CD14-positive monocyte (primary cell): ENCODE results near the gene SLC25A15. TPM values are rescaled to one million over a fixed set of nuclear protein-coding genes. Genes with fewer than 3 reads are reported as not detected.

ENCODE experiments used
- DNase-seq, 3 donors: peaks; one replicate each; pipeline ENCODE4 v3.0.0-alpha.2; 2011 to 2022
- H2AFZ ChIP-seq: 2 replicates; pipeline ENCODE4 v1.6.0; 2012; ENCODE audit warnings: mild to moderate bottlenecking, low read depth, low read length, inconsistent platforms; ENCODE audit not compliant: insufficient read depth, poor library complexity, severe bottlenecking
- H3K27ac ChIP-seq, 2 donors: 1 replicate in 1 of 2; 2 replicates in 1 of 2; pipeline ENCODE4 v1.5.1; 2012 to 2013; ENCODE audit warnings: low read length in 2 of 2, control low read depth in 1 of 2, inconsistent platforms in 1 of 2, low read depth in 1 of 2, mild to moderate bottlenecking in 1 of 2
- H3K27me3 ChIP-seq, 2 donors: one replicate each; pipeline versions ENCODE4 v1.6.0 to v1.6.1; 2011 to 2013; ENCODE audit warnings: low read length in 2 of 2; ENCODE audit not compliant: control insufficient read depth in 2 of 2, insufficient read depth in 2 of 2
- H3K36me3 ChIP-seq, 2 donors: replicated peaks in 1 of 2; 1 replicate in 1 of 2; 2 replicates in 1 of 2; pipeline versions ENCODE4 v1.5.1 to v1.6.1; 2012 to 2013; ENCODE audit warnings: low read length in 2 of 2, control low read depth in 1 of 2, inconsistent platforms in 1 of 2, mild to moderate bottlenecking in 1 of 2; ENCODE audit not compliant: insufficient read depth in 2 of 2, control insufficient read depth in 1 of 2
- H3K4me1 ChIP-seq, 2 donors: 1 replicate in 1 of 2; 2 replicates in 1 of 2; pipeline versions ENCODE4 v1.5.1 to v1.6.1; 2012 to 2013; ENCODE audit warnings: low read length in 2 of 2, control low read depth in 1 of 2, inconsistent platforms in 1 of 2, mild to moderate bottlenecking in 1 of 2, moderate library complexity in 1 of 2; ENCODE audit not compliant: insufficient read depth in 2 of 2, control insufficient read depth in 1 of 2
- H3K4me2 ChIP-seq: replicated peaks from 2 replicates; pipeline ENCODE3; 2012; ENCODE audit warnings: low read length, moderate library complexity, mild to moderate bottlenecking; ENCODE audit not compliant: poor library complexity, severe bottlenecking; ENCODE audit errors: extremely low read depth
- H3K4me3 ChIP-seq, 3 experiments: fragments of 200-600 bp in 1 of 3; sonication (generic) in 1 of 3; replicated peaks in 1 of 3; 1 replicate in 2 of 3; 2 replicates in 1 of 3; pipeline ENCODE4 v1.5.1; 2011 to 2013; ENCODE audit warnings: low read length in 3 of 3, mild to moderate bottlenecking in 3 of 3, control low read depth in 2 of 3, low read depth in 2 of 3, inconsistent platforms in 1 of 3, moderate library complexity in 1 of 3
- H3K79me2 ChIP-seq: 2 replicates; pipeline ENCODE4 v1.6.0; 2012; ENCODE audit warnings: mild to moderate bottlenecking, control low read depth, inconsistent platforms, low read length, moderate library complexity; ENCODE audit not compliant: insufficient read depth
- H3K9ac ChIP-seq: 2 replicates; pipeline ENCODE4 v1.6.0; 2017; ENCODE audit warnings: low read length, mild to moderate bottlenecking; ENCODE audit not compliant: insufficient read depth, poor library complexity, severe bottlenecking
- H3K9me3 ChIP-seq, 2 donors: replicated peaks in 1 of 2; 1 replicate in 1 of 2; 2 replicates in 1 of 2; pipeline versions ENCODE4 v1.5.1 to v1.6.1; 2012 to 2013; ENCODE audit warnings: low read length in 2 of 2, control low read depth in 1 of 2; ENCODE audit not compliant: control insufficient read depth in 1 of 2, insufficient read depth in 1 of 2
- H4K20me1 ChIP-seq: 2 replicates; pipeline ENCODE4 v1.6.0; 2012; ENCODE audit warnings: mild to moderate bottlenecking, low read length, control low read depth, moderate library complexity; ENCODE audit not compliant: insufficient read depth
- H3K27ac Mint-ChIP-seq, 7 donors: one replicate each; pipeline ENCODE4 v1.8.0; 2020; ENCODE audit warnings: mild to moderate bottlenecking in 7 of 7, mixed read lengths in 7 of 7, moderate library complexity in 6 of 7, inconsistent platforms in 2 of 7
- H3K27me3 Mint-ChIP-seq, 3 donors: one replicate each; pipeline ENCODE4 v1.8.0; 2021 to 2022; ENCODE audit warnings: low read depth in 3 of 3, mild to moderate bottlenecking in 3 of 3, mixed read lengths in 3 of 3, moderate library complexity in 3 of 3, inconsistent platforms in 1 of 3
- H3K36me3 Mint-ChIP-seq, 2 donors: one replicate each; pipeline ENCODE4 v1.8.0; 2020; ENCODE audit warnings: mixed read lengths in 2 of 2, inconsistent platforms in 1 of 2, mild to moderate bottlenecking in 1 of 2
- H3K4me1 Mint-ChIP-seq: one replicate; pipeline ENCODE4 v1.8.0; 2020; ENCODE audit warnings: mild to moderate bottlenecking, mixed read lengths
- H3K4me3 Mint-ChIP-seq, 2 donors: one replicate each; pipeline ENCODE4 v1.8.0; 2020; ENCODE audit warnings: mild to moderate bottlenecking in 2 of 2, mixed read lengths in 2 of 2, moderate library complexity in 1 of 2
- H3K9me3 Mint-ChIP-seq, 7 donors: one replicate each; pipeline ENCODE4 v1.8.0; 2020 to 2022; ENCODE audit warnings: mixed read lengths in 7 of 7, mild to moderate bottlenecking in 6 of 7, moderate library complexity in 6 of 7, inconsistent platforms in 2 of 7
- WGBS: methylation state at CpG from one replicate; pipeline ENCODE4 v1.1.5; 2013; ENCODE audit warnings: missing lambda C conversion rate; ENCODE audit not compliant: insufficient coverage; 5-methylcytosine and 5-hydroxymethylcytosine counted together
- intact Hi-C, 2 donors: fragments of 100-400 bp; cut with micrococcal nuclease; formaldehyde crosslinking; loops; one replicate each; pipeline versions ENCODE4 v1.15.0 to v1.15.1; 2023
- polyA plus RNA-seq, 3 donors: library from polyadenylated mRNA; depleted of rRNA in 1 of 3; unstranded in 2 of 3; stranded (reverse) in 1 of 3; fragments of 300-500 nt in 2 of 3; fragments of >200 nt in 1 of 3; fragmentation: Illumina TruSeq in 2 of 3; gene quantifications; 1 replicate in 2 of 3; 2 replicates in 1 of 3; pipeline ENCODE4 v1.2.3, GENCODE V29; 2012 to 2021
- TF ChIP-seq, protein P1 (sequence below): fragments of 200-600 bp; IDR thresholded peaks from one replicate; pipeline ENCODE4 v1.8.0; 2022; ENCODE audit warnings: antibody characterized with exemption, mild to moderate bottlenecking

SLC25A15 gene
- polyA plus RNA-seq, 3 donors: 0.79 to 5.0 (median 1.0) TPM

- H3K27me3 ChIP-seq: no peaks in the 10 kb centered on the region
- H3K79me2 ChIP-seq: no peaks in the 10 kb centered on the region
- H3K36me3 ChIP-seq: no peaks in the 10 kb centered on the region
- 79% methylated on average over 3 of the region's 4 CpGs for WGBS
- no peak overlapping the region for H2AFZ ChIP-seq
- Mint-ChIP-seq H3K27ac (peak overlapping the region in 4 of 7 donors; percentile 63 to 88 (median 75)), H3K4me3 (peak overlapping the region; percentile 56 to 76), H3K27me3 (no peaks in the 10 kb centered on the region), H3K36me3 (no peaks in the 10 kb centered on the region), H3K4me1 (peaks cover 48% of the 10 kb centered on the region), H3K9me3 (peaks cover 0 to 2% (median 0%) of the 10 kb centered on the region in 7 donors)
- peak overlapping the region; percentile 1 for H3K4me2 ChIP-seq
- intact Hi-C loops: loop anchor here in 1 of 2 donors (10.0 kb wide), 2 partner anchors 120 to 280 kb away; partner anchors contain the start of genes FOXO1 and WBP4
- H3K9ac ChIP-seq: no peak overlapping the region
- no peak overlapping the region for H3K27ac ChIP-seq
- DNase-seq: no peak
- H3K4me1 ChIP-seq: peaks cover 49 to 50% of the 10 kb centered on the region in 2 donors
- H3K4me3 ChIP-seq: no peak overlapping the region
- TF ChIP-seq, protein P1, sequence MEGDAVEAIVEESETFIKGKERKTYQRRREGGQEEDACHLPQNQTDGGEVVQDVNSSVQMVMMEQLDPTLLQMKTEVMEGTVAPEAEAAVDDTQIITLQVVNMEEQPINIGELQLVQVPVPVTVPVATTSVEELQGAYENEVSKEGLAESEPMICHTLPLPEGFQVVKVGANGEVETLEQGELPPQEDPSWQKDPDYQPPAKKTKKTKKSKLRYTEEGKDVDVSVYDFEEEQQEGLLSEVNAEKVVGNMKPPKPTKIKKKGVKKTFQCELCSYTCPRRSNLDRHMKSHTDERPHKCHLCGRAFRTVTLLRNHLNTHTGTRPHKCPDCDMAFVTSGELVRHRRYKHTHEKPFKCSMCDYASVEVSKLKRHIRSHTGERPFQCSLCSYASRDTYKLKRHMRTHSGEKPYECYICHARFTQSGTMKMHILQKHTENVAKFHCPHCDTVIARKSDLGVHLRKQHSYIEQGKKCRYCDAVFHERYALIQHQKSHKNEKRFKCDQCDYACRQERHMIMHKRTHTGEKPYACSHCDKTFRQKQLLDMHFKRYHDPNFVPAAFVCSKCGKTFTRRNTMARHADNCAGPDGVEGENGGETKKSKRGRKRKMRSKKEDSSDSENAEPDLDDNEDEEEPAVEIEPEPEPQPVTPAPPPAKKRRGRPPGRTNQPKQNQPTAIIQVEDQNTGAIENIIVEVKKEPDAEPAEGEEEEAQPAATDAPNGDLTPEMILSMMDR: no peak
- no peaks in the 10 kb centered on the region for H3K9me3 ChIP-seq
- H4K20me1 ChIP-seq: no peaks in the 10 kb centered on the region
These were observed 4.9 kb upstream of the SLC25A15 start for GRCh38 chr13:40784540-40784939.

GRCh38 chr13:40786568-40786996 lies 2.8 kb upstream of the SLC25A15 start:
- Histone ChIP-seq H3K4me3 (no peak overlapping the region), H3K4me1 (peaks cover 44 to 47% of the 10 kb centered on the region in 2 donors), H2AFZ (no peak overlapping the region), H4K20me1 (no peaks in the 10 kb centered on the region), H3K79me2 (no peaks in the 10 kb centered on the region), H3K27ac (no peak overlapping the region), H3K36me3 (no peaks in the 10 kb centered on the region), H3K9ac (no peak overlapping the region), H3K9me3 (no peaks in the 10 kb centered on the region), H3K27me3 (no peaks in the 10 kb centered on the region), H3K4me2 (no peak overlapping the region)
- intact Hi-C loops: loop anchor here in 1 of 2 donors (10.0 kb wide), 2 partner anchors 122 to 278 kb away; partner anchors contain the start of genes FOXO1 and WBP4
- Mint-ChIP-seq H3K4me1 (peaks cover 46% of the 10 kb centered on the region), H3K4me3 (no peak overlapping the region), H3K27me3 (peaks cover 0 to 6% (median 0%) of the 10 kb centered on the region in 3 donors), H3K36me3 (no peaks in the 10 kb centered on the region), H3K9me3 (peaks cover 0 to 2% (median 0%) of the 10 kb centered on the region in 7 donors), H3K27ac (peak overlapping the region in 1 of 7 donors; percentile 55)
- DNase-seq: no peak
- 76% methylated on average over 2 of the region's 4 CpGs for WGBS
- TF ChIP-seq, protein P1: no peak
